Right hindlimb (tissue), 1 donor: ENCODE data around the gene CCDC12.
A peak's percentile ranks its signal among the peaks of the same experiment; 100 is the strongest.

Experiments
- DNase-seq: peaks from one replicate; pipeline ENCODE4 v3.0.0-alpha.2; 2018

The CCDC12 gene

GRCh38 chr3:46888705-46889104, 87.8 kb downstream of the CCDC12 start:
- no peak for DNase-seq

GRCh38 chr3:46887980-46888494, 88.5 kb downstream of the CCDC12 start:
- no peak for DNase-seq

GRCh38 chr3:46885612-46886011, 90.9 kb downstream of the CCDC12 start:
- DNase-seq = no peak

- no peak for DNase-seq
Observed at GRCh38 chr3:46884929-46885328, 91.6 kb downstream of the CCDC12 start.

- no peak for DNase-seq
Observed at GRCh38 chr3:46884427-46884826, 92.1 kb downstream of the CCDC12 start.

- DNase-seq = no peak
Observed at GRCh38 chr3:46883830-46884185, 92.7 kb downstream of the CCDC12 start.

- peak; percentile 77 for DNase-seq
Observed at GRCh38 chr3:46883054-46883829, 93.3 kb downstream of the CCDC12 start.

- DNase-seq = peak; percentile 70
Observed at GRCh38 chr3:46882377-46883053, 94.0 kb downstream of the CCDC12 start.

- DNase-seq = peak; percentile 76
Observed at GRCh38 chr3:46881596-46882376, 94.8 kb downstream of the CCDC12 start.

- peak; percentile 44 for DNase-seq
Observed at GRCh38 chr3:46880884-46881595, 95.5 kb downstream of the CCDC12 start.

GRCh38 chr3:46878781-46879436, 97.6 kb downstream of the CCDC12 start:
- DNase-seq = no peak

- DNase-seq = no peak
Observed at GRCh38 chr3:46877406-46878125, 99.0 kb downstream of the CCDC12 start, which contains the start of gene PTH1R. Gene PTH1R, plus strand, starts transcription at chr3:46877721. Its CDS starts 5,839 bp downstream, at chr3:46883560.

GRCh38 chr3:46876313-46877300, 99.9 kb downstream of the CCDC12 start:
- no peak for DNase-seq

GRCh38 chr3:46875560-46875959, 101.0 kb downstream of the CCDC12 start:
- no peak for DNase-seq

- peak; percentile 74 for DNase-seq
Observed at GRCh38 chr3:46874430-46874829, 102.1 kb downstream of the CCDC12 start.

GRCh38 chr3:46873521-46873920, 103.0 kb downstream of the CCDC12 start:
- no peak for DNase-seq
